Measurements from ENCODE around the gene USP13.

Gene USP13

DNA sequence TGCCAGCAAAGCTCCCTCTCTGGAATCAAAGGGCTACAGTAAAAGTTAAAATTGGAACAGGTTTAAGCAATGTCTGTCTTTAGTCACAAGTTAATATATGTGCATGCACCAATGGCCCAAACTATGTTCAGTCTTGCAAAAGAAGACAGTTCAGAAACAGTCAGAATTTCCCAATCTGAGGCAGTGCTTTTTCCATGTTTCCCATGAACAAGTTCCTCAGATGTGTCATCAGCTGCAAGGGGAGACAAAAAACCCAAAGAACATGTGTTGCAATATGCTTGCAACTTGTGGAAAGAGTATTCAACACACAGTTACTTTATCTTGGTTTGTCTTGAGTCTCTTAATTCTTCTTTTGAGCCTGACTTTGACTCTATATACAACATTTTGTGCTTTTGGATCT lies 148.4 kb downstream of the USP13 start:
- H3K4me3 ChIP-seq (ENCODE audit: low read length) = no peak overlapping the region
- no peak for TF ChIP-seq CTCF (conservative IDR thresholded peaks at IDR 0.05; ENCODE audit: low read length)
- DNase-seq (ENCODE audit: low read depth) = peak; percentile 98

- H3K4me3 ChIP-seq (ENCODE audit: low read length) = no peak overlapping the region
- no peak for TF ChIP-seq CTCF (conservative IDR thresholded peaks at IDR 0.05; ENCODE audit: low read length)
- DNase-seq (ENCODE audit: low read depth) = peak; percentile 8
These were observed 149.0 kb downstream of the USP13 start for GRCh38 chr3:179801856-179802255.

GRCh38 chr3:179806177-179806576 lies 153.3 kb downstream of the USP13 start:
- H3K4me3 ChIP-seq (ENCODE audit: low read length) = no peak overlapping the region
- no peak for TF ChIP-seq CTCF (conservative IDR thresholded peaks at IDR 0.05; ENCODE audit: low read length)
- peak; percentile 33 for DNase-seq (ENCODE audit: low read depth)

- no peak overlapping the region for H3K4me3 ChIP-seq (ENCODE audit: low read length)
- no peak for DNase-seq (ENCODE audit: low read depth)
- no peak for TF ChIP-seq CTCF (conservative IDR thresholded peaks at IDR 0.05; ENCODE audit: low read length)
These were observed 154.7 kb downstream of the USP13 start for GRCh38 chr3:179807588-179807987.

GRCh38 chr3:179809639-179810038 lies 156.8 kb downstream of the USP13 start:
- no peak overlapping the region for H3K4me3 ChIP-seq (ENCODE audit: low read length)
- no peak for DNase-seq (ENCODE audit: low read depth)
- TF ChIP-seq CTCF (conservative IDR thresholded peaks at IDR 0.05; ENCODE audit: low read length) = no peak

DNA sequence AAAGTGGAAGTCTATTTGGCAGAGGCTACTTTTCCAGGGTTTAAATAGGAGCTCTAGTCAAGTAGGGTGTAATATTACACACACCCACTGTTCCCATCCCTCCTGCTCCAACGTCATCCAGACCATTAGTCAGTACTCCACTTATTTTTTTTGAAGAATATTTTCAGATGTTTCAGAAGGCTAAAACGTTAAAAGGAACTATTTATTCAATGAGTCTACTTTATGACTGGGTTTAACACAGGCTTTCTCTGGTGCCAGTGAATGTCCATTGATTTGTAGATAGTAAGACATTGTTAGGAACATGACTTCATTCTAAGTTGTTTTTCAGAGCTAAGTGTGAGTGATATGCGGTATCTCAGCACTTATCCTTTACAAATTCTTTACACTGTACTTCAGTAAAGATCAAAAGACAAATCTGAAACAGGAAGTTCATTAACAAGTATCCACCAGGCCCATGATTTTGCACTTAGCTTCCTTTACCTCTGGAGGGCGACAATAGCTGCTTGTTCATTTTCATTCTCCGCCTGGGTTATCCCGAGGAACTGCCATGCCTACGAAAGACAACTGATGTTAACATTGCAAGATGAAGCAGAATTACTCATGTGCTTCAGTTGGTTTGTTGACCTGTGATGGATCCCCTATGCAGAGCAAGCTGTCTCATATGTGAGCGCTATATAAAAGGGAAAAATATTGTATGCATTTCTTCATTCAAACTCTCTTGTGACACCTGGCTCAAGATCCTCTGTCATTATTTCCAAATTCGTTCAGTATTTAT lies 158.7 kb downstream of the USP13 start:
- DNase-seq (ENCODE audit: low read depth) = peak; percentile 72
- TF ChIP-seq CTCF (conservative IDR thresholded peaks at IDR 0.05; ENCODE audit: low read length) = peak; percentile 76
- H3K4me3 ChIP-seq (ENCODE audit: low read length) = no peak overlapping the region

DNA sequence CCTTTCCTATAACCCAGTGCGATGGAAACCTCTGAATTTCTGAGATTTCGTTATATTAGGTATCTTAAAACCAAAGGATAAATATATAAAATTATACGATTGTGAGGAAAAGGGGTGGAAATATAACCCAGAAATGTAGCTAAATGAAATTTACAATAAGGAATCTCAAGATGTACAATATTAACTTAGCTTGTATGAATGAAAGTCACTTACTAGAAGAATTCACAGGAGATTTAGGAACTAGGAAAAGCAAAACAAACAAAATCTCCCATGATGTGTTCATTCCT lies 159.2 kb downstream of the USP13 start:
- no peak for DNase-seq (ENCODE audit: low read depth)
- no peak for TF ChIP-seq CTCF (conservative IDR thresholded peaks at IDR 0.05; ENCODE audit: low read length)
- no peak overlapping the region for H3K4me3 ChIP-seq (ENCODE audit: low read length)
